Fibroblast of mammary gland (primary cell): Measurements from ENCODE around the gene AFF3.

Experiments
- DNase-seq: peaks from one replicate; pipeline ENCODE4 v3.0.0-alpha.2; 2010; ENCODE audit warnings: low read depth
- H3K4me3 ChIP-seq: 2 replicates; pipeline ENCODE4 v1.5.1; 2011; ENCODE audit warnings: low read depth, mild to moderate bottlenecking, low read length, moderate library complexity; ENCODE audit not compliant: control insufficient read depth
- CTCF ChIP-seq: conservative IDR thresholded peaks from 2 replicates; pipeline ENCODE4 v1.5.1; 2011; ENCODE audit warnings: low read depth, low read length, inconsistent platforms; ENCODE audit not compliant: control insufficient read depth, insufficient read depth

AFF3 gene

GRCh38 chr2:100184055-100184737 lies 41.8 kb upstream of the AFF3 start:
- TF ChIP-seq CTCF, result no peak
- DNase-seq, result no peak
- H3K4me3 ChIP-seq, result no peak overlapping the region

GRCh38 chr2:100182494-100183361 lies 40.3 kb upstream of the AFF3 start:
- peak; percentile 38 for DNase-seq
- no peak for TF ChIP-seq CTCF
- no peak overlapping the region for H3K4me3 ChIP-seq

- no peak for TF ChIP-seq CTCF
- H3K4me3 ChIP-seq, result no peak overlapping the region
- DNase-seq, result no peak
Measured at GRCh38 chr2:100180503-100180902, 38.1 kb upstream of the AFF3 start.

GRCh38 chr2:100179806-100180205 lies 37.4 kb upstream of the AFF3 start:
- H3K4me3 ChIP-seq, result no peak overlapping the region
- no peak for DNase-seq
- TF ChIP-seq CTCF, result no peak

GRCh38 chr2:100178864-100179263 lies 36.5 kb upstream of the AFF3 start:
- no peak overlapping the region for H3K4me3 ChIP-seq
- no peak for TF ChIP-seq CTCF
- DNase-seq, result no peak

GRCh38 chr2:100178085-100178788 lies 35.8 kb upstream of the AFF3 start:
- peak; percentile 47 for DNase-seq
- H3K4me3 ChIP-seq, result no peak overlapping the region
- TF ChIP-seq CTCF, result peak; percentile 45
